Thymus (tissue), 14 donors: Measurements from ENCODE around the gene OR4C3. TPM values are rescaled to one million over a fixed set of nuclear protein-coding genes. Genes with fewer than 3 reads are reported as not detected.
A peak's percentile ranks its signal among the peaks of the same experiment; 100 is the strongest.
"Not testable (repeated sequence)": the region's sequence is repeated elsewhere in the genome, so short reads cannot be mapped to it uniquely, and the experiment has no call there.

Experiments
- DNase-seq, 9 donors: peaks; one replicate each; pipeline ENCODE4 v3.0.0-alpha.2; 2013; ENCODE audit warnings: low spot score in 9 of 9, low read depth in 6 of 9, missing footprints in 1 of 9
- H3K27ac ChIP-seq, 2 donors: one replicate each; pipeline ENCODE4 v1.5.1; 2013; ENCODE audit warnings: control low read depth in 1 of 2, low read depth in 1 of 2, low read length in 1 of 2, mild to moderate bottlenecking in 1 of 2, moderate library complexity in 1 of 2
- H3K27me3 ChIP-seq, 2 donors: one replicate each; pipeline ENCODE4 v1.5.1; 2013; ENCODE audit warnings: low read length in 1 of 2; ENCODE audit not compliant: control insufficient read depth in 2 of 2, insufficient read depth in 1 of 2
- H3K36me3 ChIP-seq, 2 donors: one replicate each; pipeline ENCODE4 v1.5.1; 2013; ENCODE audit warnings: low read length in 1 of 2, mild to moderate bottlenecking in 1 of 2, moderate library complexity in 1 of 2; ENCODE audit not compliant: control insufficient read depth in 2 of 2, insufficient read depth in 2 of 2
- H3K4me1 ChIP-seq, 2 donors: one replicate each; pipeline ENCODE4 v1.5.1; 2013; ENCODE audit warnings: low read length in 2 of 2; ENCODE audit not compliant: control insufficient read depth in 2 of 2, insufficient read depth in 2 of 2
- H3K4me3 ChIP-seq, 2 donors: one replicate each; pipeline ENCODE4 v1.5.1; 2013; ENCODE audit warnings: low read length in 2 of 2, control low read depth in 1 of 2, mild to moderate bottlenecking in 1 of 2
- H3K9me3 ChIP-seq, 2 donors: one replicate each; pipeline ENCODE4 v1.5.1; 2013; ENCODE audit warnings: low read length in 1 of 2, mild to moderate bottlenecking in 1 of 2; ENCODE audit not compliant: control insufficient read depth in 2 of 2, insufficient read depth in 1 of 2
- WGBS: extraction: QIAGEN DNeasy Blood & Tissue Kit; methylation state at CpG from one replicate; pipeline ENCODE4 v1.1.7; 2013; 5-methylcytosine and 5-hydroxymethylcytosine counted together
- long read RNA-seq, 10 donors: transcript quantifications; one replicate each; lab custom pipeline, GENCODE V29; 2026
- polyA plus RNA-seq: library from polyadenylated mRNA; stranded (reverse); fragments of 200-250 nt; gene quantifications from one replicate; pipeline ENCODE4 v1.2.3, GENCODE V29; 2013
- total RNA-seq: library from RNA; stranded (reverse); fragments of 120-200 nt; gene quantifications from one replicate; pipeline ENCODE4 v1.2.4, GENCODE V29; 2013
- donor health status: healthy.

OR4C3 gene
- total RNA-seq (not detected), polyA plus RNA-seq (not detected)
- long read RNA-seq, donor 1: 0 reads
- long read RNA-seq, donor 2: 0 reads
- long read RNA-seq, donor 3: 0 reads
- long read RNA-seq, donor 4: 0 reads
- long read RNA-seq, donor 5: 0 reads
- long read RNA-seq, donor 6: 0 reads
- long read RNA-seq, donor 7: 0 reads
- long read RNA-seq, donor 8, partial matches to known transcripts: 0 of 1 reads
- long read RNA-seq, donor 8, other reads (novel, unspliced or antisense): 0 of 1 reads
- long read RNA-seq, donor 9: 0 reads
- long read RNA-seq, donor 10: 0 reads

- not testable (repeated sequence) for H3K4me3 ChIP-seq, H3K9me3 ChIP-seq, H3K36me3 ChIP-seq, H3K27ac ChIP-seq, H3K27me3 ChIP-seq, H3K4me1 ChIP-seq, DNase-seq
Measured at GRCh38 chr11:48324620-48325019, at the start of gene OR4C3. OR4C3 (plus strand) TSS chr11:48324920; CDS start chr11:48325022, 102 bp downstream.

GRCh38 chr11:48305923-48306322 lies 18.8 kb upstream of the OR4C3 start, which contains the start of gene OR4S1:
OR4S1 (plus strand) TSS chr11:48306223; CDS start chr11:48306223, 0 bp downstream.
- H3K36me3 ChIP-seq: no peaks in the 10 kb centered on the region
- H3K27me3 ChIP-seq: no peaks in the 10 kb centered on the region
- no peak within 1 kb of the TSS for H3K27ac ChIP-seq
- no peak within 1 kb of the TSS for H3K4me3 ChIP-seq
- WGBS: 75% methylated on average over 1 of the region's 1 CpG
- H3K4me1 ChIP-seq: no peaks in the 10 kb centered on the region
- H3K9me3 ChIP-seq: no peaks in the 10 kb centered on the region
- no peak for DNase-seq

GRCh38 chr11:48307760-48308386 lies 16.8 kb upstream of the OR4C3 start:
- peak; percentile 3 to 47 (median 19) for DNase-seq
- Histone ChIP-seq H3K9me3 (no peaks in the 10 kb centered on the region), H3K27me3 (no peaks in the 10 kb centered on the region), H3K36me3 (no peaks in the 10 kb centered on the region), H3K4me1 (no peaks in the 10 kb centered on the region), H3K4me3 (no peak overlapping the region), H3K27ac (no peak overlapping the region)
- 25% methylated on average over 5 of the region's 5 CpGs for WGBS

GRCh38 chr11:48313590-48313989 lies 11.1 kb upstream of the OR4C3 start:
- not testable (repeated sequence) for H3K36me3 ChIP-seq, H3K4me3 ChIP-seq, DNase-seq, H3K27me3 ChIP-seq, H3K27ac ChIP-seq, H3K4me1 ChIP-seq, H3K9me3 ChIP-seq
- 83% methylated on average over 2 of the region's 2 CpGs for WGBS

- 86% methylated on average over 2 of the region's 2 CpGs for WGBS
- H3K4me1 ChIP-seq, H3K36me3 ChIP-seq, H3K27ac ChIP-seq, H3K27me3 ChIP-seq, DNase-seq, H3K9me3 ChIP-seq, H3K4me3 ChIP-seq: not testable (repeated sequence)
Measured at GRCh38 chr11:48319813-48320212, 4.9 kb upstream of the OR4C3 start.

GRCh38 chr11:48341466-48341865 lies 16.7 kb downstream of the OR4C3 start:
- no peak overlapping the region for H3K27ac ChIP-seq
- 49% methylated on average over 2 of the region's 2 CpGs for WGBS
- H3K36me3 ChIP-seq: no peaks in the 10 kb centered on the region
- no peak overlapping the region for H3K4me3 ChIP-seq
- no peaks in the 10 kb centered on the region for H3K27me3 ChIP-seq
- peaks cover 0 to 8% of the 10 kb centered on the region in 2 donors for H3K9me3 ChIP-seq
- H3K4me1 ChIP-seq: no peaks in the 10 kb centered on the region
- DNase-seq: no peak

GRCh38 chr11:48342505-48342904 lies 17.8 kb downstream of the OR4C3 start:
- H3K4me1 ChIP-seq, H3K27me3 ChIP-seq, H3K27ac ChIP-seq, H3K4me3 ChIP-seq, H3K36me3 ChIP-seq, DNase-seq: not testable (repeated sequence)
- WGBS: 68% methylated on average over 2 of the region's 2 CpGs
- H3K9me3 ChIP-seq: peaks cover 0 to 11% of the 10 kb centered on the region in 2 donors

GRCh38 chr11:48346286-48346685 lies 21.6 kb downstream of the OR4C3 start:
- H3K4me3 ChIP-seq, DNase-seq: not testable (repeated sequence)

GRCh38 chr11:48354013-48354412 lies 29.3 kb downstream of the OR4C3 start:
- no peak for DNase-seq
- Histone ChIP-seq H3K9me3 (peaks cover 0 to 22% of the 10 kb centered on the region in 2 donors), H3K4me1 (no peaks in the 10 kb centered on the region), H3K27ac (no peak overlapping the region), H3K36me3 (no peaks in the 10 kb centered on the region), H3K4me3 (no peak overlapping the region), H3K27me3 (no peaks in the 10 kb centered on the region)
- 96% methylated on average over 4 of the region's 4 CpGs for WGBS

More at GRCh38 chr11:48346286-48346685, 21.6 kb downstream of the OR4C3 start:
- H3K4me1 ChIP-seq, H3K27ac ChIP-seq, H3K27me3 ChIP-seq, H3K36me3 ChIP-seq: not testable (repeated sequence)
- WGBS: 72% methylated on average over 5 of the region's 5 CpGs
- H3K9me3 ChIP-seq: peaks cover 0 to 11% of the 10 kb centered on the region in 2 donors
